ENCODE measurements around the gene LILRA6.

- TF ChIP-seq SRF (IDR thresholded peaks at IDR 0.05; ENCODE audit: low read depth, low read length) = no peak
- no peak for TF ChIP-seq CTCF (IDR thresholded peaks at IDR 0.05; ENCODE audit: control extremely low read depth in 1 of 3, insufficient read depth in 1 of 3, low read depth in 1 of 3, low read length in 3 of 3)
- no peak for TF ChIP-seq EZH2 (IDR thresholded peaks at IDR 0.05; ENCODE audit: low read depth, low read length, severe bottlenecking)
- TF ChIP-seq POLR2A (IDR thresholded peaks at IDR 0.05; ENCODE audit: control extremely low read depth in 1 of 2, low read depth in 2 of 2, low read length in 2 of 2) = peak; percentile 29 to 56; a peak in 1 of 3 replicates
Measured at GRCh38 chr19:54204767-54205468, 37.7 kb downstream of the LILRA6 start.
